HCT116 (cell line): Measurements from ENCODE around the gene DDX19B.

ENCODE experiments used
- CBX3 ChIP-seq: IDR thresholded peaks from 2 replicates; pipeline ENCODE4 v1.6.1; 2012; ENCODE audit warnings: low read depth
- CTCF ChIP-seq, 3 experiments: fragments of 200-600 bp in 1 of 3; sonication (generic) in 1 of 3; IDR thresholded peaks in 2 of 3; conservative IDR thresholded peaks in 1 of 3; 2 replicates each; pipeline ENCODE4 v1.5.1; 2012 to 2017; ENCODE audit warnings: low read depth in 2 of 3, low read length in 2 of 3, antibody characterized with exemption in 1 of 3, borderline replicate concordance in 1 of 3, control low read depth in 1 of 3, mild to moderate bottlenecking in 1 of 3, mixed read lengths in 1 of 3, mixed run types in 1 of 3, moderate library complexity in 1 of 3; ENCODE audit not compliant: insufficient read depth in 1 of 3
- EZH2 ChIP-seq: fragments of 200-600 bp; sonication (generic); IDR thresholded peaks from 2 replicates; pipeline ENCODE4 v1.6.1; 2017; ENCODE audit warnings: antibody characterized with exemption, mixed run types
- EZH2phosphoT487 ChIP-seq: fragments of 200-600 bp; IDR thresholded peaks from 2 replicates; pipeline ENCODE4 v1.6.1; 2018; ENCODE audit warnings: antibody characterized with exemption, borderline replicate concordance
- FOSL1 ChIP-seq: IDR thresholded peaks from 2 replicates; pipeline ENCODE4 v1.6.1; 2012; ENCODE audit warnings: low read depth
- POLR2A ChIP-seq: IDR thresholded peaks from 2 replicates; pipeline ENCODE4 v1.7.0; 2011; ENCODE audit warnings: borderline replicate concordance; ENCODE audit not compliant: insufficient read depth, insufficient read length; ENCODE audit errors: extremely low read depth
- POLR2AphosphoS5 ChIP-seq: IDR thresholded peaks from 2 replicates; pipeline ENCODE4 v1.6.1; 2011; ENCODE audit warnings: mild to moderate bottlenecking, low read depth, low read length, moderate library complexity
- SIN3A ChIP-seq: IDR thresholded peaks from 2 replicates; pipeline ENCODE4 v1.6.1; 2012; ENCODE audit warnings: low read depth
- TCF7L2 ChIP-seq: IDR thresholded peaks from 2 replicates; pipeline ENCODE4 v1.7.0; 2011; ENCODE audit warnings: borderline replicate concordance, inconsistent platforms; ENCODE audit not compliant: insufficient read depth, insufficient read length; ENCODE audit errors: extremely low read depth
- YY1 ChIP-seq: IDR thresholded peaks from 2 replicates; pipeline ENCODE4 v1.6.1; 2011; ENCODE audit warnings: low read length, low read depth, moderate library complexity, mild to moderate bottlenecking; ENCODE audit not compliant: insufficient replicate concordance; ENCODE audit errors: extremely low read depth
- ZNF274 ChIP-seq: fragments of 200-500 bp; sonication (Bioruptor generic); IDR thresholded peaks from 2 replicates; pipeline ENCODE4 v1.6.1; 2014; ENCODE audit warnings: mild to moderate bottlenecking, low read depth, low read length, inconsistent platforms

GRCh38 chr16:70294385-70295025, 4.5 kb upstream of the DDX19B start:
- TF ChIP-seq EZH2 = no peak
- no peak for TF ChIP-seq POLR2AphosphoS5
- no peak for TF ChIP-seq FOSL1
- TF ChIP-seq CTCF (IDR thresholded peaks at IDR 0.05 in 2 of 3, conservative IDR thresholded peaks at IDR 0.05 in 1 of 3; ENCODE audit: borderline replicate concordance in 1 of 3, insufficient read depth in 1 of 3, low read depth in 2 of 3, low read length in 2 of 3) = no peak
- no peak for TF ChIP-seq SIN3A
- TF ChIP-seq EZH2phosphoT487 = no peak
- TF ChIP-seq POLR2A = no peak
- no peak for TF ChIP-seq ZNF274
- TF ChIP-seq CBX3 = no peak
- no peak for TF ChIP-seq TCF7L2
- TF ChIP-seq YY1 = no peak
